CD4-positive, alpha-beta T cell (primary cell): ENCODE measurements around the gene SLC6A18. TPM values are rescaled to one million over a fixed set of nuclear protein-coding genes. Genes with fewer than 3 reads are reported as not detected.

Experiments
- ATAC-seq: fragments of 200-7000 bp; cut with Tn5 transposase; one replicate; pipeline ENCODE4 v1.10.0; 2022; ENCODE audit warnings: mild to moderate bottlenecking; ENCODE audit not compliant: poor library complexity
- CTCF ChIA-PET: fragments of 350-600 bp; sonication (Branson Sonifier 250); formaldehyde crosslinking; loops from one replicate; lab custom pipeline; 2021; ENCODE audit warnings: antibody characterized with exemption, inconsistent platforms; lab: Charles Lee
- POLR2A ChIA-PET: fragments of 350-600 bp; sonication (Branson Sonifier 250); formaldehyde crosslinking; loops from one replicate; lab custom pipeline; 2021; ENCODE audit warnings: antibody characterized with exemption, inconsistent platforms; lab: Charles Lee
- DNase-seq, 14 experiments: peaks; one replicate each; pipeline ENCODE4 v3.0.0-alpha.2; 2013 to 2020; ENCODE audit warnings: mixed read lengths in 2 of 14
- H3K27ac ChIP-seq, 2 donors: one replicate each; pipeline versions ENCODE4 v1.5.1 to v1.7.0; 2013; ENCODE audit warnings: low read length in 2 of 2, low read depth in 1 of 2, mild to moderate bottlenecking in 1 of 2
- H3K27me3 ChIP-seq, 2 experiments: 1 replicate in 1 of 2; 2 replicates in 1 of 2; pipeline versions ENCODE4 v1.6.1 to v1.7.0; 2013; ENCODE audit warnings: low read length in 2 of 2, control low read depth in 1 of 2, mild to moderate bottlenecking in 1 of 2, moderate library complexity in 1 of 2; ENCODE audit not compliant: insufficient read depth in 2 of 2, control insufficient read depth in 1 of 2
- H3K36me3 ChIP-seq: one replicate; pipeline ENCODE4 v1.6.1; 2013; ENCODE audit warnings: low read length, control low read depth; ENCODE audit not compliant: insufficient read depth
- H3K4me1 ChIP-seq: one replicate; pipeline ENCODE4 v1.6.1; 2013; ENCODE audit warnings: low read length, control low read depth; ENCODE audit not compliant: insufficient read depth
- H3K4me3 ChIP-seq: one replicate; pipeline ENCODE4 v1.5.1; 2013; ENCODE audit warnings: mild to moderate bottlenecking, low read length, moderate library complexity
- H3K9me3 ChIP-seq, 2 experiments: 1 replicate in 1 of 2; 2 replicates in 1 of 2; pipeline versions ENCODE4 v1.6.1 to v1.7.0; 2013; ENCODE audit warnings: low read length in 2 of 2, mild to moderate bottlenecking in 2 of 2, control low read depth in 1 of 2, moderate library complexity in 1 of 2; ENCODE audit not compliant: control insufficient read depth in 1 of 2, insufficient read depth in 1 of 2
- H3K27ac Mint-ChIP-seq: one replicate; pipeline ENCODE4 v1.8.0; 2020; ENCODE audit warnings: mixed read lengths
- H3K27me3 Mint-ChIP-seq: one replicate; pipeline ENCODE4 v1.8.0; 2021; ENCODE audit warnings: mixed read lengths
- H3K36me3 Mint-ChIP-seq: one replicate; pipeline ENCODE4 v1.8.0; 2021; ENCODE audit warnings: low read depth, mixed read lengths
- H3K4me1 Mint-ChIP-seq: one replicate; pipeline ENCODE4 v1.8.0; 2021; ENCODE audit warnings: low read depth, mixed read lengths
- H3K4me3 Mint-ChIP-seq: one replicate; pipeline ENCODE4 v1.8.0; 2020; ENCODE audit warnings: mild to moderate bottlenecking, mixed read lengths
- H3K9me3 Mint-ChIP-seq: one replicate; pipeline ENCODE4 v1.8.0; 2020; ENCODE audit warnings: mixed read lengths
- intact Hi-C, 2 experiments: fragments of 100-400 bp; cut with DNase I in 1 of 2; cut with micrococcal nuclease in 1 of 2; formaldehyde crosslinking; loops; one replicate each; pipeline versions ENCODE4 v1.15.1 to v1.9.0; 2023 to 2025; cut with DNase I, micrococcal nuclease
- polyA plus RNA-seq, 2 donors: library from polyadenylated mRNA; unstranded; fragments of 120-200 nt; gene quantifications; one replicate each; pipeline ENCODE4 v1.2.1, GENCODE V29; 2013
- total RNA-seq, 174 experiments: library from RNA in 2 of 174; stranded (reverse) in 2 of 174; gene quantifications; one replicate each; pipeline ENCODE4 v1.2.3 and lab custom pipeline; 2021 to 2026
- TF ChIP-seq, protein P1 (sequence below): fragments of 200-600 bp; IDR thresholded peaks from one replicate; pipeline ENCODE4 v1.8.0; 2022; ENCODE audit warnings: antibody characterized with exemption, mild to moderate bottlenecking

The SLC6A18 gene, protein sequence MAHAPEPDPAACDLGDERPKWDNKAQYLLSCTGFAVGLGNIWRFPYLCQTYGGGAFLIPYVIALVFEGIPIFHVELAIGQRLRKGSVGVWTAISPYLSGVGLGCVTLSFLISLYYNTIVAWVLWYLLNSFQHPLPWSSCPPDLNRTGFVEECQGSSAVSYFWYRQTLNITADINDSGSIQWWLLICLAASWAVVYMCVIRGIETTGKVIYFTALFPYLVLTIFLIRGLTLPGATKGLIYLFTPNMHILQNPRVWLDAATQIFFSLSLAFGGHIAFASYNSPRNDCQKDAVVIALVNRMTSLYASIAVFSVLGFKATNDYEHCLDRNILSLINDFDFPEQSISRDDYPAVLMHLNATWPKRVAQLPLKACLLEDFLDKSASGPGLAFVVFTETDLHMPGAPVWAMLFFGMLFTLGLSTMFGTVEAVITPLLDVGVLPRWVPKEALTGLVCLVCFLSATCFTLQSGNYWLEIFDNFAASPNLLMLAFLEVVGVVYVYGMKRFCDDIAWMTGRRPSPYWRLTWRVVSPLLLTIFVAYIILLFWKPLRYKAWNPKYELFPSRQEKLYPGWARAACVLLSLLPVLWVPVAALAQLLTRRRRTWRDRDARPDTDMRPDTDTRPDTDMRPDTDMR
- total RNA-seq (not detected), total RNA-seq (lab: John Stamatoyannopoulos, UW) (0 to 0.07 (median 0) reads per million in 172 experiments)
- not detected for polyA plus RNA-seq (2013, experiment 1 of 2)
- not detected for polyA plus RNA-seq (2013, experiment 2 of 2)

DNA sequence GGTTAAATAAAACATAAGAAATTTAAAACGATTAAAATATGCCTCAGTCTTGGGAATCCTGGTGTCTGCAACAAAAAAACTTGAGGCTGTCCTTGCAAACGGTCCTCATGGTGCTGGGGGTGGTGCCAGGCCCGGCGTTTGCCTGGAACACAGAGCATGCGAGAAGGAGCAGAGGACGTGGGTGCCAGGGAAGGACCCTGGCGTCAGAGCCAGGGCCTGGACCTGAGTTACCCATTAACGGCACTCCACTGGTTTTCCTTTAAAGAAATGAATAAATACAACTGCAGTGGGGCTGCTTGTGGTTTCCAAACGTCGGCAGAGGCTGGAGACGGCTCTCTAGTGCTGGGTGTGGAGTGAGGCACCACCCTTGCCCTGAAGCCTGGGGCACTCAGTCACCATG is at the start of gene SLC6A18:
Gene SLC6A18, plus strand, starts transcription at position 301 of the 400 bp plus-strand sequence. Its CDS starts 97 bp downstream, at position 398.
- Histone ChIP-seq H3K36me3 (no peaks in the 10 kb centered on the region), H3K4me1 (no peaks in the 10 kb centered on the region), H3K9me3 (no peaks in the 10 kb centered on the region), H3K27ac (no peak within 1 kb of the TSS), H3K4me3 (no peak within 1 kb of the TSS), H3K27me3 (peaks cover 0 to 2% of the 10 kb centered on the region in 2 experiments)
- Mint-ChIP-seq H3K36me3 (no peaks in the 10 kb centered on the region), H3K27ac (no peak within 1 kb of the TSS), H3K27me3 (peaks cover 6% of the 10 kb centered on the region), H3K4me3 (no peak within 1 kb of the TSS), H3K9me3 (no peaks in the 10 kb centered on the region), H3K4me1 (peaks cover 11% of the 10 kb centered on the region)
- ATAC-seq: no peak
- no peak for DNase-seq
- TF ChIP-seq, protein P1, sequence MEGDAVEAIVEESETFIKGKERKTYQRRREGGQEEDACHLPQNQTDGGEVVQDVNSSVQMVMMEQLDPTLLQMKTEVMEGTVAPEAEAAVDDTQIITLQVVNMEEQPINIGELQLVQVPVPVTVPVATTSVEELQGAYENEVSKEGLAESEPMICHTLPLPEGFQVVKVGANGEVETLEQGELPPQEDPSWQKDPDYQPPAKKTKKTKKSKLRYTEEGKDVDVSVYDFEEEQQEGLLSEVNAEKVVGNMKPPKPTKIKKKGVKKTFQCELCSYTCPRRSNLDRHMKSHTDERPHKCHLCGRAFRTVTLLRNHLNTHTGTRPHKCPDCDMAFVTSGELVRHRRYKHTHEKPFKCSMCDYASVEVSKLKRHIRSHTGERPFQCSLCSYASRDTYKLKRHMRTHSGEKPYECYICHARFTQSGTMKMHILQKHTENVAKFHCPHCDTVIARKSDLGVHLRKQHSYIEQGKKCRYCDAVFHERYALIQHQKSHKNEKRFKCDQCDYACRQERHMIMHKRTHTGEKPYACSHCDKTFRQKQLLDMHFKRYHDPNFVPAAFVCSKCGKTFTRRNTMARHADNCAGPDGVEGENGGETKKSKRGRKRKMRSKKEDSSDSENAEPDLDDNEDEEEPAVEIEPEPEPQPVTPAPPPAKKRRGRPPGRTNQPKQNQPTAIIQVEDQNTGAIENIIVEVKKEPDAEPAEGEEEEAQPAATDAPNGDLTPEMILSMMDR: no peak
- intact Hi-C loops: no loop called here
- ChIA-PET POLR2A (no interaction called here), CTCF (no interaction called here)

DNA sequence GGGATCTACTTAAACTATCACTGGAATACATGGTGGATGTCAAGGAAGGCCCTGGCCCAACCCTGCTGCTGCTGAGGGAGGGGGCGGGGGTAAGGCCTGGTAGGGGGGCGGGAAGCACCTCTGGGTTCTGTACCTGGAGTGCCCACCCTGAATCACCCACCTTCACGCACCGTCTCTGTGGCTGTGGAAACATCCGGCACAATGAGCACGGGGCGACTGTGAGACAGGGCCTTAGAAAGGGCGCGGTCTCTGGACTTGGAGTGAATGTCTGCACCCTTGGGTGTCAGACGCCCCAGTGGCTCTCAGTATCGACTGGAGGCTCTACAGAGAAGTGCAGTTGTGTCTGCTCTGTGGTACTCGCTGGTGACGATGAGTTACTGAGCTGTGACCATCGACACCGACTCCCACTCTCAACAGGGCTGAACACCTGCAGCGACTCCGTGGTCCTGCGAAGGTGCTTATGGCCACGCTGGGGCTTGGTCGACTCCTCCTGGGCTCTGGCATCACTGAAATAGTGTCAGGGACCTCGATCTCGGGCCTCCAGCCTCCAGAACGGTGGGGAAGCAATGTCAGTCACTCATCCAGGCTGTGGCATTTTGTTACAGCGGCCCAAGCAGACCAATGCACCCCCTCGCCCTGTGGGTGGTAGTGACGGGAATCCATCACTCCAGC is 49.2 kb upstream of the SLC6A18 start:
- TF ChIP-seq, protein P1: no peak
- peaks cover 9% of the 10 kb centered on the region for H3K4me1 ChIP-seq
- no peak overlapping the region for H3K27ac ChIP-seq
- ATAC-seq (no peak), DNase-seq (no peak)
- H3K36me3 ChIP-seq: no peaks in the 10 kb centered on the region
- no peak overlapping the region for H3K4me3 ChIP-seq
- Mint-ChIP-seq H3K27ac (no peak overlapping the region), H3K27me3 (no peaks in the 10 kb centered on the region), H3K4me3 (no peak overlapping the region), H3K36me3 (no peaks in the 10 kb centered on the region), H3K4me1 (no peaks in the 10 kb centered on the region), H3K9me3 (no peaks in the 10 kb centered on the region)
- POLR2A ChIA-PET: no interaction called here
- no peaks in the 10 kb centered on the region for H3K27me3 ChIP-seq
- CTCF ChIA-PET: no interaction called here
- H3K9me3 ChIP-seq: peaks cover 0 to 17% of the 10 kb centered on the region in 2 experiments
- intact Hi-C loops: no loop called here

DNA sequence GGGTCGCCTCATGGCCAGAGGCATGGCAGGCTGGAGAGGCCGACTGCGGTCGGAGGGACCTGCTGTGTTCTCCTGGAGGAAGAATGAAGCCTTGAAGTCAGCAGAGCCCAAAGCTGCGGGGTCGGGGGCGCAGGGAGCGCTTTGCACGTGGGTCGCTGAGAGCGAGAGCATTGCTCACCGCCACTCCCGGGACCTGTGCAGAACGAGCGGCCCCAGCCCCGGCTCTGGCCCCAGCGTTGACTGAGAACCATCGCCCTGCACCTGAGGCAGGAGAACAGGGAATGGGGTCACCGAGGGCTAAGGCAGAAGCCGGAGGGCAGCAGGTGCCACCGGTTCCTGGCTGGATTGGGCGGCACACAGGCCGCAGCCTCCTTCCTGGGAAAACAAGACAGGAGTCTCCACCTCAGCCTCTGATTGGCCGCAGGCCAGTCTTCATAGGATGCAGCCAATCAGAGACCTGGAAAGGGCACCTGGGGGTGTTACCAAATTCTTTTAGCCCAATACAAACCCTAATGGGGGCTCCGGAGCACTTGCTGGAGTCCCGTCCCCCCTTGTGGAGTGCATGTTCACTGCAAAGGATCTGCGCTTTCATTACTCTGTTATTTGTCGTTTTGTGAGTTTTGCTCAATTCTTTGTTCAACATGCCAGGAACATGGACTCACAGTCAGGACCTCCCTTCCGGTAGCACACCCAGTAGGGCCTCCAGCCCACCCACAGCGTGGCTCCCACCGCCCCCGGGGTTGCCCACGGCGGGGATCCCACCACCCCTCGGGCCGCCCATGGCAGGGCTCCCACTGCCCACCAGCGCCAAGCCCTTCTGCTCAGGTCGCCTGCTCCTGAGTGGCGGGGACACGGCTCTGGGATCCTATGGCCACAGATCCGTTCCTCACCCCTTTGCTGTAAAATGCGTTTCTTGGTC is 48.4 kb upstream of the SLC6A18 start:
- no peaks in the 10 kb centered on the region for H3K36me3 Mint-ChIP-seq
- no peaks in the 10 kb centered on the region for H3K27me3 Mint-ChIP-seq
- Histone ChIP-seq H3K27me3 (no peaks in the 10 kb centered on the region), H3K9me3 (peaks cover 0 to 17% of the 10 kb centered on the region in 2 experiments), H3K4me3 (no peak overlapping the region), H3K27ac (no peak overlapping the region), H3K36me3 (no peaks in the 10 kb centered on the region), H3K4me1 (peaks cover 9% of the 10 kb centered on the region)
- no peak overlapping the region for H3K4me3 Mint-ChIP-seq
- ChIA-PET CTCF (no interaction called here), POLR2A (no interaction called here)
- H3K9me3 Mint-ChIP-seq: no peaks in the 10 kb centered on the region
- H3K27ac Mint-ChIP-seq: no peak overlapping the region
- TF ChIP-seq, protein P1: no peak
- H3K4me1 Mint-ChIP-seq: no peaks in the 10 kb centered on the region
- intact Hi-C loops: no loop called here
- ATAC-seq (no peak), DNase-seq (no peak)
